Ureter (tissue), 1 donor: ENCODE measurements around the gene PRRX1. TPM values are rescaled to one million over a fixed set of nuclear protein-coding genes. Genes with fewer than 3 reads are reported as not detected.

Source experiments
- DNase-seq: peaks from one replicate; pipeline ENCODE4 v3.0.0-alpha.2; 2020; ENCODE audit warnings: low spot score
- total RNA-seq: library from RNA; stranded (reverse); gene quantifications from one replicate; pipeline ENCODE4 v1.2.4, GENCODE V29; 2023
- donor health status: DM: yes; HTN: yes; CAD: no.

PRRX1 gene
- total RNA-seq = 23.0 TPM

DNA sequence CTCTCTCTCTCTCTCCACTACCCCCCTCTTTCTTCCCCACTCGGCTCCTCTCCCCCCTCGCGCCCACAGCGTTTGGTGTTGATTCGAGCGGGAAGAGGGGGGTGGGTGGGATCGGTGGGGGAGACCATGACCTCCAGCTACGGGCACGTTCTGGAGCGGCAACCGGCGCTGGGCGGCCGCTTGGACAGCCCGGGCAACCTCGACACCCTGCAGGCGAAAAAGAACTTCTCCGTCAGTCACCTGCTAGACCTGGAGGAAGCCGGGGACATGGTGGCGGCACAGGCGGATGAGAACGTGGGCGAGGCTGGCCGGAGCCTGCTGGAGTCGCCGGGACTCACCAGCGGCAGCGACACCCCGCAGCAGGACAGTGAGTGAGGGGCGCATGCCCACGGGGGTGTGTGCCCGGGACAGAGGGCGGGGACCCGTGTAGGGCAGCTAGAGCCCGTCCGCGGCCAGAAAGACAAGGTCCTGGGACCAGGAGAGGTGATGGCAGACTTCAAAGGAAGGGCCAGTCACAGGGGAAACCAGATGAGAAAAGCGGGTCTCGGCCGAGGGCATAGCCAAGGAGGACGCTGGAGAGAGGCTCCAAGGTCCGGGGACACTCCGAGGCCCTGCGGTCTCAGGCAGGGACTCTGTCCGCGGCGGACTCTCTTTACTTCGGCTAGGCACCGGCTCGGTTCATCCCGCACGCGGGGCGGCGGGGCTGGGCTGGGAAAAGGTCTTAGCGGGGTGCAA lies at the start of gene PRRX1:
Gene PRRX1 (plus strand): TSS at position 39 of the 735 bp plus-strand sequence. CDS start 88 bp downstream, at position 127.
- DNase-seq = no peak

- DNase-seq = no peak
These were observed 46.2 kb upstream of the PRRX1 start for GRCh38 chr1:170617591-170618330.

- no peak for DNase-seq
These were observed 45.5 kb upstream of the PRRX1 start for GRCh38 chr1:170618421-170618820.

- no peak for DNase-seq
These were observed 44.5 kb upstream of the PRRX1 start for GRCh38 chr1:170619241-170620028.

DNA sequence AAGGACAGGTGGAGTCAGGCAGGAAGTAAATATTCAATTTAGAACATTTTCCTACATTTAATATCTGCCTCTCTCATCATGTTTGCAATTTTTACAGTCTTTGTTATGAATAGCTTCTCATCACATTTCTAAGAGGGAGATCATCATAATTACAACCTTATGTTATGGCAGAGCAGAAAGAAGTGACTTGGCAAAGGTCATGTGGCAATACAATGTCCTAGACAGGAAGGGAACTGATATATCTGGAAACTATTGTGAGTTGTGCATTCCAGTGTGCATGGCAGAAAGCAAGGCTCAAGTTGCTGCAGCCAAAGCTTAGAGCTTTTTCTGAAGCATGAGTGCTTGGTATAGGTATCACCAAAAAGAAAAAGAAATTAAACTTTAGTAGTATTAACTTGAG lies 43.8 kb upstream of the PRRX1 start:
- no peak for DNase-seq

GRCh38 chr1:170623171-170623570 lies 40.8 kb upstream of the PRRX1 start:
- no peak for DNase-seq

- DNase-seq = no peak
These were observed 39.8 kb upstream of the PRRX1 start for GRCh38 chr1:170624146-170624545.

GRCh38 chr1:170630977-170631376 lies 33.0 kb upstream of the PRRX1 start:
- DNase-seq = no peak

DNA sequence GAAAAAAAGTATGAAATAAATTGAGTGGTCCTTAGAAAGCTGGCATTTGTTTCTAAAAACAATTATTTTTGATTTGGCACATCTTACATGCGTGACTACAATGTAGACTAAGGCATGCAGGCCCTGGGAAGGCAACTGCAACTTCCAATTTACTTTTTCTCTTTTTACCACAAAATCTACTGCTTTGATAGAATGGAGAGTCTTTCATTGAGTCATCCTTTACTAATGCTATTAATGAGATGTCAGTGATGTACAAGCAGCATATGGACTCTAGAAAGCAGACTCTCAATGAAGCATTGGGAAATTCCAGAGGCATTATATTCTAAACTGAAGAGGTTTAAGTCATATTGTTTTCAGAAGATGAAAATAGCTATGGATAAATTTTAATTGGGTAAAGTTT lies 29.6 kb upstream of the PRRX1 start:
- no peak for DNase-seq

DNA sequence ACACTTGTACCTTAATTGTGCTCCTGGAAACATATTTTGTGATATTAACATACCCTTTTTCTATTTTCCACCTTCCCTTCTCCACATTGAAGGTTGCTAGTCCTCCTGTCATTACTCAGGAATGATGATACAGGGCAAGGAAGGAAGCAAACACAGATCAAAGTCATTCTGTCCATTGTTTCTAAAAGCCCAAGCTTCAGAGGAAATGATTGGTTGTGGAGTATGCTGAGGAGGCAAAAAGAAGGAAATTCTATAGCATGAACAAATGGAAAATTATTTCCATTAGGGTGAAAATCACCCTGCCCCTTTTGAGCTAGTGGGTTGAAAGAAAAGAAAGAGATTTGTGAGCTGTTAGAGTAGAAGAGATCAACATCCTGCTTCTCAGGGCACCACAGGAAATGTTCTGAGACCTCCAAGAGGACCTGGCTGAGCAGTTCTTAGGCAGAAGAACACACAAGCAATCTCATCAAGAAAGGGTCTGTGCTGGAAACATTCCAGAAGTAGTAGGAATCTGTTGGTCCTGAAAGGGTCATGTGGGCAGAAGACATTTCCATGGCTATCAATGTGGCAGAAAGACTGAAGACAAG lies 29.0 kb upstream of the PRRX1 start:
- no peak for DNase-seq

GRCh38 chr1:170640581-170640980 lies 23.4 kb upstream of the PRRX1 start:
- DNase-seq = no peak

GRCh38 chr1:170657275-170657853 lies 6.6 kb upstream of the PRRX1 start:
- no peak for DNase-seq

GRCh38 chr1:170659399-170660035 lies 4.4 kb upstream of the PRRX1 start:
- no peak for DNase-seq

- DNase-seq = no peak
These were observed 3.6 kb upstream of the PRRX1 start for GRCh38 chr1:170660281-170660713.

DNA sequence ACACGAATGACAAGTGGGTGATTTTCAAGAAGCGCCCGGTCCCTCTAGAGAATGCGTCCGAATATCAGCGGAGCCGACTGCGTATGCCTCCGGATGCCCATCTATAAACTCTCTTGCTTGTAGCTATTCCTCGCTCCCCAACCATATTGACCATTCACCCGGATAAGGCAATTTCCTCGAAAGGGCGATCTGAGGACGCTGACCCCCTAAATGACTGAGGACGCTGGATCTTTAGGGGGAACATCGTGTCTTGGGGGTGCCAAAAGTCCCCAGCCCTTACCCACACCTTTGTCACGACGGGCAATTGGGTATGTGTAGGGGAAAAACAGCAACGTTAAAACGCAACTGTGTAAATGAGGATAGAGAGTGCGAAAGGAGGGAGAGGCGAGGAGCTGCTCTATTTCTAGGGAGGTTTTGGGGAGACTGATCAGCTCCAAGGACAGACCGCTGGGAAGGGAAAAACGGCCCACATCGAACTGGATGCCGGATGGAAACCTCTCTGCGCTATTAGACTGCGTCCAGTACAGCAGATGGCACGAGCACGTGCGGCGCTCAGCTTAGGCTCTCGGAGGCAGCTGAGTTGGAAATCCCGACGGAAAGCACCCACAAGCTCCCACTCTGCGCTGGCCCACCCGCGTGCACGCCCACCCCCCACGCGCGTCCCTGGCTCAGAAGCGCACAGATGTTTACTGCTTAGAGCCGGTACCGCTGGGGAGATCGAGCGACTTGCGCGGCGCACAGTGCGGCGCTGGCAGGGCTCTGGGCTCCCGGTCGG lies 2.9 kb upstream of the PRRX1 start:
- DNase-seq = no peak

- DNase-seq = no peak
These were observed 2.1 kb upstream of the PRRX1 start for GRCh38 chr1:170661646-170662411.

DNA sequence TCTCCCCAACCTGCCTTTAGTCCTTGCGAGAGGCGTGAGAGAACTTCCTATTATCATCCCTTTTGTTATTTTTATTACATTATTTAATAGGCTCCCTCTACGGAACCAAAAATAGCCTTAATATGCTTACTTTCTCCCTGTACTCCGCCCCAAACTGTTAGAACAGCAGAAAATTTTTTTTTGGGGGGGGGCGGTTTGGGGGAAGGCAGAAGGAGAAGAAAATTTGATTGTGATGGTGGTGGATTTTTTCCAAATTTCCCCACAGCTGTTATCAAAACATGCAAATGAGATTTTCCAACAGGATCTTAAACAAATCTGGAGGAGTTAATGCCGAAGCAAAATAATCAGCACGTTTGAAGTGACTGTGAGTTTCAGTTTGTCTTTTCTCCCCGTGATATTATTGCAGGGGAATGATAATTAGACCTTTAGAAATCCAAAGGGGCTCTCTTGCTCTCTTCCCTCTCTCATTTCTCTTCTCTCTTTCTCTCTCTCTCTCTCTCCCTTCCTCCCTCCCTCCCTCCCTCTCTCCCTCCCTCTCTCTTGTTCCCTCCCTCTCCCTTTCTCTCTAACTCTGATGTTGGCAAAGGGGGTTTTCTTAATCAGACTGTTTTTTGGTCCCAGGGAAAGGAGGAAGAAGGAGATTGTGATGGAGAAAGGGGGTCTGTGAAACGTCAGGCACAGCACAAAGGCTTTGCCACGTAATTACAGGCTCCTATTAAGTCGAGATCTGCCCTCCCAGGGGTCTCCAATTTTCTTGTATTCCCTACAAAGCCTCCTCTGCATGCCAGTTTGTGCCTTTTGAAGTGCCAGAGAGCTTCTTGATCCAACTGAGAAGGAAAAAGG lies 1.1 kb upstream of the PRRX1 start:
- DNase-seq = no peak

GRCh38 chr1:170663404-170664092 lies 383 bp upstream of the PRRX1 start:
- no peak for DNase-seq
